Mononuclear cell (primary cell): ENCODE results near the gene WNT2B. TPM values are rescaled to one million over a fixed set of nuclear protein-coding genes. Genes with fewer than 3 reads are reported as not detected.

Experiments
- H3K27me3 ChIP-seq: 2 replicates; pipeline ENCODE4 v1.6.0; 2011; ENCODE audit warnings: low read length, control low read depth; ENCODE audit not compliant: insufficient read depth
- H3K4me1 ChIP-seq: 2 replicates; pipeline ENCODE4 v1.5.1; 2011; ENCODE audit warnings: mild to moderate bottlenecking, low read length, control low read depth; ENCODE audit not compliant: insufficient read depth
- H3K4me3 ChIP-seq: 2 replicates; pipeline ENCODE4 v1.5.1; 2011; ENCODE audit warnings: mild to moderate bottlenecking, low read length, moderate library complexity
- H3K9me3 ChIP-seq: 2 replicates; pipeline ENCODE4 v1.5.1; 2011; ENCODE audit warnings: low read depth, mild to moderate bottlenecking, control low read depth, low read length
- total RNA-seq: library from RNA; depleted of rRNA; stranded (reverse); fragments of >200 nt; gene quantifications from one replicate; pipeline ENCODE4 v1.2.3, GENCODE V29; 2012

Gene WNT2B
- total RNA-seq, 1 donor: 0.31 TPM

GRCh38 chr1:112557385-112557784, 48.6 kb downstream of the WNT2B start:
- no peaks in the 10 kb centered on the region for H3K9me3 ChIP-seq
- no peak overlapping the region for H3K4me3 ChIP-seq
- no peaks in the 10 kb centered on the region for H3K4me1 ChIP-seq
- no peaks in the 10 kb centered on the region for H3K27me3 ChIP-seq

DNA sequence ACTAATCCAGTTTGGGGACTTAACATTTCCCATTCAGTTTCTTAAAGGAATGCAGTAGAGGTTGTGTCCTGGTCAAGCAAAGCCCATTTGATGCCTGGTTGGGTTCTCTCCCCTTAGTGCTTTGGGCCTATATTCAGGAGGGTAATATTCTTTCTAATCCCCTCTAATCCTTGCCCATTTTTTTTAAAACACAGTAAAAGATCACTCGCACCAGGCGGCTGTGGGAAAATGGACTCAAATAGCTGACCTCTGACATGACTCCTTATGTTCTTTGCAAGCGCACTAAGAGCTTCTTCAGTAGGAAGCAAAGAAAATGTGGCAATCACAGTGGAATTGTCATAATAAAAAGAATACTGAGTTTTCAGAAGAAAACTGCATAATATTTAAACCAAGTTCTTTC, 49.9 kb downstream of the WNT2B start:
- H3K4me3 ChIP-seq: no peak overlapping the region
- H3K27me3 ChIP-seq: no peaks in the 10 kb centered on the region
- no peaks in the 10 kb centered on the region for H3K4me1 ChIP-seq
- H3K9me3 ChIP-seq: no peaks in the 10 kb centered on the region

DNA sequence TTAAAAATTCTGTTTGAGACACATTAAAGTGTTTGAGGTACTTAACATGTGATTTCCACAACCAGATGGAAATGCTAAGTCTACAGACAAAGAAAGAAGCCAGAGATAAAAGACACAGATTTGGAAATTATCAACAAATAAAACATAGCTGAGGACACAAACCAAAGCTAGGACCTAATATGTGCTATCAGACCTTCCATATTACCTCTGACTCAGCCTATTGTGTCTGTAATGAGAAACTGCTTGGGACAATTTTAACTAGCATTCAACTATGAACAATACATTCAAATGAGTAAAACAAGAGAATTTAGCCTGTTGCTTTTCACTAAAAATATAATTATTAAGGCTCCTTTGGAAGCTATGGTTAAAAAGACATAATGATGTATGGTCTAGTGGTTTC, 54.6 kb downstream of the WNT2B start:
- H3K27me3 ChIP-seq: no peaks in the 10 kb centered on the region
- H3K9me3 ChIP-seq: no peaks in the 10 kb centered on the region
- no peak overlapping the region for H3K4me3 ChIP-seq
- no peaks in the 10 kb centered on the region for H3K4me1 ChIP-seq

- no peak overlapping the region for H3K4me3 ChIP-seq
- no peaks in the 10 kb centered on the region for H3K9me3 ChIP-seq
- H3K27me3 ChIP-seq: no peaks in the 10 kb centered on the region
- H3K4me1 ChIP-seq: no peaks in the 10 kb centered on the region
Measured at GRCh38 chr1:112564081-112564480, 55.3 kb downstream of the WNT2B start.

GRCh38 chr1:112565800-112566199, 57.0 kb downstream of the WNT2B start:
- Histone ChIP-seq H3K4me1 (no peaks in the 10 kb centered on the region), H3K9me3 (no peaks in the 10 kb centered on the region), H3K27me3 (no peaks in the 10 kb centered on the region), H3K4me3 (no peak overlapping the region)

GRCh38 chr1:112575154-112575804, 66.5 kb downstream of the WNT2B start:
- Histone ChIP-seq H3K4me3 (no peak overlapping the region), H3K9me3 (no peaks in the 10 kb centered on the region), H3K27me3 (no peaks in the 10 kb centered on the region), H3K4me1 (no peaks in the 10 kb centered on the region)

GRCh38 chr1:112576240-112576639, 67.5 kb downstream of the WNT2B start:
- no peak overlapping the region for H3K4me3 ChIP-seq
- H3K9me3 ChIP-seq: no peaks in the 10 kb centered on the region
- H3K27me3 ChIP-seq: no peaks in the 10 kb centered on the region
- no peaks in the 10 kb centered on the region for H3K4me1 ChIP-seq

Other genes with a start within 250 kb of the WNT2B start
- 0.63 TPM for gene CTTNBP2NL, start 112.8 kb upstream of the WNT2B start, total RNA-seq
- 30.5 TPM for gene ST7L, start 110.2 kb downstream of the WNT2B start, total RNA-seq
- gene CAPZA1, start 110.9 kb downstream of the WNT2B start, total RNA-seq: 248 TPM
- 27.2 TPM for gene MOV10, start 165.7 kb downstream of the WNT2B start, total RNA-seq
- 60.4 TPM for gene RHOC, start 198.2 kb downstream of the WNT2B start, total RNA-seq
- 0.63 TPM for gene PPM1J, start 206.4 kb downstream of the WNT2B start, total RNA-seq